ENCODE results near the gene NGEF.

NGEF gene

GRCh38 chr2:232999354-232999753, 13.7 kb downstream of the NGEF start:
- Mint-ChIP-seq H3K27me3 (no peaks in the 10 kb centered on the region), H3K4me3 (no peak overlapping the region), H3K9me3 (no peaks in the 10 kb centered on the region), H3K4me1 (no peaks in the 10 kb centered on the region), H3K36me3 (no peaks in the 10 kb centered on the region), H3K27ac (no peak overlapping the region)

GRCh38 chr2:232998666-232998985, 14.4 kb downstream of the NGEF start:
- Mint-ChIP-seq H3K36me3 (no peaks in the 10 kb centered on the region), H3K4me1 (no peaks in the 10 kb centered on the region), H3K4me3 (no peak overlapping the region), H3K27me3 (no peaks in the 10 kb centered on the region), H3K9me3 (no peaks in the 10 kb centered on the region), H3K27ac (no peak overlapping the region)

- Mint-ChIP-seq H3K27ac (no peak overlapping the region), H3K4me3 (no peak overlapping the region), H3K4me1 (no peaks in the 10 kb centered on the region), H3K9me3 (no peaks in the 10 kb centered on the region), H3K36me3 (no peaks in the 10 kb centered on the region), H3K27me3 (no peaks in the 10 kb centered on the region)
Observed at GRCh38 chr2:232997749-232998665, 15.0 kb downstream of the NGEF start.

- Mint-ChIP-seq H3K4me1 (no peaks in the 10 kb centered on the region), H3K9me3 (no peaks in the 10 kb centered on the region), H3K36me3 (no peaks in the 10 kb centered on the region), H3K27me3 (peaks cover 2% of the 10 kb centered on the region), H3K27ac (no peak overlapping the region), H3K4me3 (no peak overlapping the region)
Observed at GRCh38 chr2:232994446-232994845, 18.6 kb downstream of the NGEF start.

- no peak overlapping the region for H3K27ac Mint-ChIP-seq
- H3K4me3 Mint-ChIP-seq = no peak overlapping the region
- H3K4me1 Mint-ChIP-seq = no peaks in the 10 kb centered on the region
- H3K27me3 Mint-ChIP-seq = peaks cover 2% of the 10 kb centered on the region
- H3K9me3 Mint-ChIP-seq = no peaks in the 10 kb centered on the region
- no peaks in the 10 kb centered on the region for H3K36me3 Mint-ChIP-seq
Observed at GRCh38 chr2:232993231-232993821, 19.7 kb downstream of the NGEF start.

- Mint-ChIP-seq H3K4me1 (no peaks in the 10 kb centered on the region), H3K27ac (no peak overlapping the region), H3K9me3 (peaks cover 10% of the 10 kb centered on the region), H3K4me3 (no peak overlapping the region), H3K36me3 (peaks cover 6% of the 10 kb centered on the region), H3K27me3 (peaks cover 4% of the 10 kb centered on the region)
Observed at GRCh38 chr2:232986155-232986554, 26.9 kb downstream of the NGEF start.

- peaks cover 6% of the 10 kb centered on the region for H3K36me3 Mint-ChIP-seq
- H3K27me3 Mint-ChIP-seq = peaks cover 4% of the 10 kb centered on the region
- no peak overlapping the region for H3K4me3 Mint-ChIP-seq
- H3K4me1 Mint-ChIP-seq = peaks cover 3% of the 10 kb centered on the region
- H3K27ac Mint-ChIP-seq = no peak overlapping the region
- H3K9me3 Mint-ChIP-seq = peaks cover 10% of the 10 kb centered on the region
Observed at GRCh38 chr2:232984451-232985207, 28.4 kb downstream of the NGEF start.

GRCh38 chr2:232983669-232984140, 29.4 kb downstream of the NGEF start:
- H3K36me3 Mint-ChIP-seq = peaks cover 6% of the 10 kb centered on the region
- H3K9me3 Mint-ChIP-seq = peaks cover 10% of the 10 kb centered on the region
- H3K27ac Mint-ChIP-seq = no peak overlapping the region
- H3K27me3 Mint-ChIP-seq = peaks cover 4% of the 10 kb centered on the region
- H3K4me3 Mint-ChIP-seq = no peak overlapping the region
- peaks cover 3% of the 10 kb centered on the region for H3K4me1 Mint-ChIP-seq

- H3K9me3 Mint-ChIP-seq = peaks cover 10% of the 10 kb centered on the region
- no peak overlapping the region for H3K27ac Mint-ChIP-seq
- peaks cover 4% of the 10 kb centered on the region for H3K27me3 Mint-ChIP-seq
- peaks cover 6% of the 10 kb centered on the region for H3K36me3 Mint-ChIP-seq
- peaks cover 3% of the 10 kb centered on the region for H3K4me1 Mint-ChIP-seq
- H3K4me3 Mint-ChIP-seq = no peak overlapping the region
Observed at GRCh38 chr2:232982926-232983668, 30.0 kb downstream of the NGEF start.

GRCh38 chr2:232981767-232982360, 31.2 kb downstream of the NGEF start:
- Mint-ChIP-seq H3K9me3 (peaks cover 10% of the 10 kb centered on the region), H3K4me3 (no peak overlapping the region), H3K36me3 (peaks cover 6% of the 10 kb centered on the region), H3K4me1 (peaks cover 3% of the 10 kb centered on the region), H3K27me3 (peaks cover 4% of the 10 kb centered on the region), H3K27ac (no peak overlapping the region)

GRCh38 chr2:232981356-232981755, 31.7 kb downstream of the NGEF start:
- Mint-ChIP-seq H3K36me3 (peaks cover 6% of the 10 kb centered on the region), H3K27ac (no peak overlapping the region), H3K4me3 (no peak overlapping the region), H3K4me1 (peaks cover 3% of the 10 kb centered on the region), H3K27me3 (peaks cover 4% of the 10 kb centered on the region), H3K9me3 (peaks cover 7% of the 10 kb centered on the region)

- H3K4me3 Mint-ChIP-seq = no peak overlapping the region
- no peak overlapping the region for H3K27ac Mint-ChIP-seq
- peaks cover 2% of the 10 kb centered on the region for H3K27me3 Mint-ChIP-seq
- peaks cover 3% of the 10 kb centered on the region for H3K4me1 Mint-ChIP-seq
- peaks cover 3% of the 10 kb centered on the region for H3K36me3 Mint-ChIP-seq
- H3K9me3 Mint-ChIP-seq = peaks cover under 1% of the 10 kb centered on the region
Observed at GRCh38 chr2:232980683-232981082, 32.4 kb downstream of the NGEF start.

GRCh38 chr2:232979871-232980461, 33.1 kb downstream of the NGEF start:
- Mint-ChIP-seq H3K4me3 (no peak overlapping the region), H3K9me3 (no peaks in the 10 kb centered on the region), H3K27ac (no peak overlapping the region), H3K27me3 (peaks cover under 1% of the 10 kb centered on the region), H3K4me1 (peaks cover 3% of the 10 kb centered on the region), H3K36me3 (peaks cover 3% of the 10 kb centered on the region)

- no peaks in the 10 kb centered on the region for H3K9me3 Mint-ChIP-seq
- H3K4me3 Mint-ChIP-seq = no peak overlapping the region
- no peaks in the 10 kb centered on the region for H3K27me3 Mint-ChIP-seq
- H3K4me1 Mint-ChIP-seq = peaks cover 3% of the 10 kb centered on the region
- no peaks in the 10 kb centered on the region for H3K36me3 Mint-ChIP-seq
- no peak overlapping the region for H3K27ac Mint-ChIP-seq
Observed at GRCh38 chr2:232977438-232977971, 35.6 kb downstream of the NGEF start.
